Muscle layer of duodenum (tissue), 2 donors: Measurements from ENCODE around the gene RANBP10.

ENCODE experiments used
- H3K27ac ChIP-seq: one replicate; pipeline ENCODE4 v1.7.0; 2013; ENCODE audit warnings: mild to moderate bottlenecking, low read length
- H3K27me3 ChIP-seq: one replicate; pipeline ENCODE4 v1.7.0; 2013; ENCODE audit warnings: low read depth, mild to moderate bottlenecking, control low read depth, low read length
- H3K36me3 ChIP-seq, 2 donors: one replicate each; pipeline ENCODE4 v1.7.0; 2013; ENCODE audit warnings: low read length in 2 of 2, control low read depth in 1 of 2, mild to moderate bottlenecking in 1 of 2; ENCODE audit not compliant: insufficient read depth in 2 of 2, control insufficient read depth in 1 of 2
- H3K4me1 ChIP-seq, 2 donors: one replicate each; pipeline ENCODE4 v1.7.0; 2013; ENCODE audit warnings: low read length in 2 of 2, mild to moderate bottlenecking in 2 of 2, control low read depth in 1 of 2, moderate library complexity in 1 of 2; ENCODE audit not compliant: insufficient read depth in 2 of 2, control insufficient read depth in 1 of 2
- H3K4me3 ChIP-seq, 2 donors: one replicate each; pipeline ENCODE4 v1.7.0; 2013; ENCODE audit warnings: low read length in 2 of 2, low read depth in 1 of 2, mild to moderate bottlenecking in 1 of 2
- H3K9me3 ChIP-seq, 2 donors: one replicate each; pipeline ENCODE4 v1.7.0; 2013; ENCODE audit warnings: low read length in 2 of 2, control low read depth in 1 of 2, mild to moderate bottlenecking in 1 of 2; ENCODE audit not compliant: control insufficient read depth in 1 of 2
- donor health status: healthy.

Gene RANBP10

GRCh38 chr16:67773569-67774456 lies 32.5 kb downstream of the RANBP10 start:
- no peak overlapping the region for H3K4me3 ChIP-seq
- H3K36me3 ChIP-seq: peaks cover 0 to 13% of the 10 kb centered on the region in 2 donors
- no peaks in the 10 kb centered on the region for H3K9me3 ChIP-seq
- peaks cover 5 to 20% of the 10 kb centered on the region in 2 donors for H3K4me1 ChIP-seq
- H3K27ac ChIP-seq: peak overlapping the region; percentile 24
- no peaks in the 10 kb centered on the region for H3K27me3 ChIP-seq

- Histone ChIP-seq H3K4me1 (peaks cover 5 to 20% of the 10 kb centered on the region in 2 donors), H3K36me3 (peaks cover 0 to 15% of the 10 kb centered on the region in 2 donors), H3K27me3 (no peaks in the 10 kb centered on the region), H3K27ac (peak overlapping the region; percentile 24), H3K9me3 (no peaks in the 10 kb centered on the region), H3K4me3 (no peak overlapping the region)
Observed at GRCh38 chr16:67773099-67773498, 33.3 kb downstream of the RANBP10 start.

DNA sequence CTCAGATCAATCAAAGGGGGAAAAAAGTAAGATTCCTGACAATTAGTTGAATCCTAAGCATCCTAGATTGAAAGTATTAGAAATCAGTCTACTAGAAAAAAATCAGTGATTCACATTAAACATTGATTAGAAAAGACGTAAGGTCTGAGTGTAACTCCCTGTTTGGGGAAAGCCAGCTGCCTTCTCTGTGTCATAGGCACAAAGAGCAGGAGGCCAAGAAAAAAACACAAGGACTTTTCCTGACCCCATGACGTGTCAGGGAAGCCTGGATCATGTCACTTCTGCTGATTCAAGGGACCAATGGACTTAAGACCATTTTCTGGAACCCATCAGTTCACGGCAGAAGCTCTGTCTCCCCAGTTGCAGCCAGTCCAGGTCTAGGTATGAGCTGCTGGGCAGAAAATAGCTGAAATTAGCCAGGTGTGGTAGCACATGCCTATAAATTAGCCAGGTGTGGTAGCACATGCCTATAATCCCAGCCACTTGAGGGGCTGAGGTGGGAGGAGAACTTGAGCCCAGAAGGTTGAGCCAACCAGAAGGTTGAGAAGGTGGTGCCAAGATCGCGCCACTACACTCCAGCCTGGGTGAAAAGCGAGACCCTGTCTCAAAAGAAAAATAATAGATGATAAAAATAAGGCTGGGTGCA lies 35.9 kb downstream of the RANBP10 start:
- Histone ChIP-seq H3K27ac (no peak overlapping the region), H3K27me3 (no peaks in the 10 kb centered on the region), H3K9me3 (no peaks in the 10 kb centered on the region), H3K36me3 (peaks cover 0 to 15% of the 10 kb centered on the region in 2 donors), H3K4me1 (peaks cover 5 to 20% of the 10 kb centered on the region in 2 donors), H3K4me3 (no peak overlapping the region)

DNA sequence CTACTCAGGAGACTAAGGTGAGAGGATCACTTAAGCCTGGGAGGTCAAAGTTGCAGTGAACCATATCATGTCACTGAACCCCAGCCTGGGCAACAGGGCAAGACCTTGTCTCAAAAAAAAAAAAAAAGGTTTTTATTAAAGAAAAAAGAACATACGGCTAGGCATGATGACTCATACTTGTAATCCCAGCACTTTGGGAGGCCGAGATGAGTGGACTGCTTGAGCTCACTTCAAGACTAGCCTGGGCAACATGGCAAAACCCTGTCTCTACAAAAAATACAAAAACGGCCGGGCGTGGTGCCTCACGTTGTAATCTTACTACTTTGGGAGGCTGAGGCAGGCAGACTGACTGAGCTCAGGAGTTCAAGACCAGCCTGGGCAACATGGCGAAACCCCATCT lies 38.4 kb downstream of the RANBP10 start:
- Histone ChIP-seq H3K36me3 (peaks cover 3 to 15% of the 10 kb centered on the region in 2 donors), H3K9me3 (no peaks in the 10 kb centered on the region), H3K4me3 (no peak overlapping the region), H3K27ac (no peak overlapping the region), H3K4me1 (peaks cover 0 to 5% of the 10 kb centered on the region in 2 donors), H3K27me3 (no peaks in the 10 kb centered on the region)

- Histone ChIP-seq H3K4me3 (no peak overlapping the region), H3K4me1 (no peaks in the 10 kb centered on the region), H3K9me3 (no peaks in the 10 kb centered on the region), H3K36me3 (peaks cover 10 to 11% of the 10 kb centered on the region in 2 donors), H3K27me3 (no peaks in the 10 kb centered on the region), H3K27ac (no peak overlapping the region)
Observed at GRCh38 chr16:67766291-67766690, 40.1 kb downstream of the RANBP10 start.

DNA sequence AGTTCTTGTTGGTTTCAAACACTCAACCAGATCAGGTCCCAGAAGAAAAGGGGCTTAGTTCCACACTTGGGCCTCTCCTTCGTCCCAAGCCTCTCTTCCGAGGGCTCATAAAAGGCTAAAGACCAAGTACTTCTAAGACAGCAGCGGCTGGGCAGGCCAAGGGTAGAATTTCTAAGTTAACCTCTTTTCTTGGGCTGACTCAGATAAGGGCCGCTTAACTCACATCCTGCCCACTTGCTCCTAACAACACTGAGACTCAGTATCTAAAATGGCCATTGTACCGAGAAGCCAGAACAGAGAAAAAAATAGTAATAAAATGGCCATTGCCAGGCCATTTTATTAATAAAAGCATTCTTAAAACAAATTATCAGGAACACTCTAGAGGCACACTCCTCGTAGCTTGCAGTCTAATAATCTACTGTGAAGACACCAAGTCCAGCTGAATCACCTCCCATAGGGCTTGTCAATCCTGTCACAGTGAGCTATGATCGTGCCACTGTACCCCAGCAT lies 42.1 kb downstream of the RANBP10 start:
- Histone ChIP-seq H3K4me1 (no peaks in the 10 kb centered on the region), H3K27ac (no peak overlapping the region), H3K36me3 (peaks cover 4 to 13% of the 10 kb centered on the region in 2 donors), H3K4me3 (no peak overlapping the region), H3K27me3 (no peaks in the 10 kb centered on the region), H3K9me3 (no peaks in the 10 kb centered on the region)

DNA sequence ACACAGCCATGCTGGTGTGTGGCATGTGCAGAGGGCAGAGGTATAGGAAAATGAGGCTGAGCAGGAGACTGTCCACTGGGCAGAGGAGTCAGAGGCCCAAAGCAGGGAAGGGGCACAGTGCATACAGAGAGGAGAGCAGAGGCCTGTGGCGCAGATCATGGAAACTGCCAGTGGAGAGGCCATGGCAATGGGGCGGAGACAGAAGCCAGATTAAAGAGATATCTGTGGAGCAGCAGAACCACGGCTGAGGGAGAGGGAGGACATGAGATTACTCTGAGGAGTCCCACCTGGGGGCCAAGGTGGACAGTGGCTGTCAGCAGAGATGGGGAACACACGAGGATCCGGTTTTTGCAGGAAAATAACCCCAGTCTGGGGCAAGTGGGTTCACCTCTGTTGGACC lies 43.3 kb downstream of the RANBP10 start:
- H3K9me3 ChIP-seq: no peaks in the 10 kb centered on the region
- no peak overlapping the region for H3K4me3 ChIP-seq
- H3K36me3 ChIP-seq: peaks cover 0 to 21% of the 10 kb centered on the region in 2 donors
- no peak overlapping the region for H3K27ac ChIP-seq
- no peaks in the 10 kb centered on the region for H3K4me1 ChIP-seq
- H3K27me3 ChIP-seq: no peaks in the 10 kb centered on the region

GRCh38 chr16:67762385-67762784 lies 44.0 kb downstream of the RANBP10 start:
- no peaks in the 10 kb centered on the region for H3K9me3 ChIP-seq
- H3K27me3 ChIP-seq: no peaks in the 10 kb centered on the region
- H3K4me1 ChIP-seq: no peaks in the 10 kb centered on the region
- peaks cover 0 to 28% of the 10 kb centered on the region in 2 donors for H3K36me3 ChIP-seq
- H3K4me3 ChIP-seq: no peak overlapping the region
- H3K27ac ChIP-seq: no peak overlapping the region

DNA sequence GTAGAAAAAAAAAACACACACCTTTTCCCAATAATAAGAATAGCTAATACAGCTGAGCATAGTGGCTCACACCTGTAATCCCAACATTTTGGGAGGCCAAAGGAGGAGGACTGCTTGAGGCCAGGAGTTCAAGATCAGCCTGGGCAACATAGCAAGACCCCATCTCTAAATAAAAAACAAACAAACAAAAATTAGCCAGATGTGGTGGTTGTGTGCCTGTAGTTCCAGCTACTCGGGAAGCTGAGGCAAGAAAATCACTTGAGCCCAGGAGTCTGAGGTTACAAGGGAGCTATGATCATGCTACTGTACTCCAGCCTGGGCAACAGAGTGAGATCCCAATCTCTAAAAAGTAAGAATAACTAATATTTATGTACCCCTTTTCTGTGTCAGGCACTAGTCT lies 44.4 kb downstream of the RANBP10 start:
- H3K27ac ChIP-seq: no peak overlapping the region
- no peaks in the 10 kb centered on the region for H3K9me3 ChIP-seq

GRCh38 chr16:67760956-67761230 lies 45.5 kb downstream of the RANBP10 start:
- no peaks in the 10 kb centered on the region for H3K9me3 ChIP-seq
- H3K27ac ChIP-seq: no peak overlapping the region
- peaks cover 0 to 32% of the 10 kb centered on the region in 2 donors for H3K36me3 ChIP-seq
- no peaks in the 10 kb centered on the region for H3K4me1 ChIP-seq
- no peak overlapping the region for H3K4me3 ChIP-seq
- H3K27me3 ChIP-seq: no peaks in the 10 kb centered on the region

More for the DNA sequence above, 44.4 kb downstream of the RANBP10 start:
- H3K36me3 ChIP-seq: peaks cover 0 to 32% of the 10 kb centered on the region in 2 donors
- H3K27me3 ChIP-seq: no peaks in the 10 kb centered on the region
- no peaks in the 10 kb centered on the region for H3K4me1 ChIP-seq
- no peak overlapping the region for H3K4me3 ChIP-seq

- Histone ChIP-seq H3K27me3 (no peaks in the 10 kb centered on the region), H3K4me3 (no peak overlapping the region), H3K9me3 (no peaks in the 10 kb centered on the region), H3K36me3 (peaks cover 0 to 32% of the 10 kb centered on the region in 2 donors), H3K4me1 (no peaks in the 10 kb centered on the region), H3K27ac (no peak overlapping the region)
Observed at GRCh38 chr16:67760206-67760955, 46.0 kb downstream of the RANBP10 start.
